Lung microvascular endothelial cell (primary cell): ENCODE data around the gene FRMD4A. TPM values are rescaled to one million over a fixed set of nuclear protein-coding genes. Genes with fewer than 3 reads are reported as not detected.
"Not testable (repeated sequence)": the region's sequence is repeated elsewhere in the genome, so short reads cannot be mapped to it uniquely, and the experiment has no call there.

Source experiments
- DNase-seq, 2 donors: peaks; one replicate each; pipeline versions ENCODE4 v3.0.0 to v3.0.0-alpha.2; 2010; ENCODE audit warnings: low read depth in 2 of 2
- total RNA-seq: library from RNA; depleted of rRNA; stranded (reverse); fragments of >200 nt; gene quantifications from 2 replicates; pipeline ENCODE4 v1.2.1, GENCODE V29; 2014

Gene FRMD4A
- total RNA-seq, 1 donor from 2014 or later = 9.7 TPM

GRCh38 chr10:14111208-14111607, 219.5 kb downstream of the FRMD4A start:
- DNase-seq = no peak

GRCh38 chr10:14106828-14107227, 223.9 kb downstream of the FRMD4A start:
- no peak for DNase-seq

- DNase-seq = no peak
Measured at GRCh38 chr10:14102056-14102455, 228.7 kb downstream of the FRMD4A start.

GRCh38 chr10:14099885-14100284, 230.8 kb downstream of the FRMD4A start:
- DNase-seq = no peak

GRCh38 chr10:14093730-14094484, 236.8 kb downstream of the FRMD4A start:
- peak; percentile 61 to 77 for DNase-seq

- DNase-seq = no peak
Measured at GRCh38 chr10:14092799-14093198, 237.9 kb downstream of the FRMD4A start.

- DNase-seq = peak in 1 of 2 donors; percentile 89
Measured at GRCh38 chr10:14089556-14090292, 241.0 kb downstream of the FRMD4A start.

GRCh38 chr10:14087566-14087965, 243.2 kb downstream of the FRMD4A start:
- DNase-seq = no peak

GRCh38 chr10:14086596-14086995, 244.1 kb downstream of the FRMD4A start:
- DNase-seq = peak in 1 of 2 donors; percentile 38

GRCh38 chr10:14084875-14085274, 245.8 kb downstream of the FRMD4A start:
- no peak for DNase-seq

GRCh38 chr10:14080795-14081194, 249.9 kb downstream of the FRMD4A start:
- DNase-seq = no peak

GRCh38 chr10:14077430-14077829, 253.3 kb downstream of the FRMD4A start:
- no peak for DNase-seq

GRCh38 chr10:14074062-14074884, 256.5 kb downstream of the FRMD4A start:
- peak; percentile 99 to 100 for DNase-seq

- peak; percentile 55 to 58 for DNase-seq
Measured at GRCh38 chr10:14072541-14072940, 258.2 kb downstream of the FRMD4A start.

- DNase-seq = no peak
Measured at GRCh38 chr10:14071956-14072355, 258.8 kb downstream of the FRMD4A start.

GRCh38 chr10:14068601-14069250, 262.0 kb downstream of the FRMD4A start:
- DNase-seq = no peak

- not testable (repeated sequence) for DNase-seq
Measured at GRCh38 chr10:14067638-14068037, 263.1 kb downstream of the FRMD4A start.

GRCh38 chr10:14066106-14066505, 264.6 kb downstream of the FRMD4A start:
- DNase-seq = peak in 1 of 2 donors; percentile 63

GRCh38 chr10:14063531-14064285, 267.0 kb downstream of the FRMD4A start:
- DNase-seq = no peak

GRCh38 chr10:14062528-14063260, 268.0 kb downstream of the FRMD4A start:
- DNase-seq = no peak
